ENCODE measurements around the gene BAMBI.

GRCh38 chr10:28730031-28730778 is 52.9 kb downstream of the BAMBI start:
- TF ChIP-seq EZH2 (IDR thresholded peaks at IDR 0.05; ENCODE audit: borderline replicate concordance, low read depth, low read length, severe bottlenecking) (no peak), CTCF (IDR thresholded peaks at IDR 0.05; ENCODE audit: borderline replicate concordance, extremely low read depth, low read length, poor library complexity, severe bottlenecking) (no peak)

Measured in DND-41 (cell line).